Upper lobe of left lung (tissue), 4 donors: Measurements from ENCODE around the gene BRIP1.
"Not testable (repeated sequence)": the region's sequence is repeated elsewhere in the genome, so short reads cannot be mapped to it uniquely, and the experiment has no call there.

Experiments
- POLR2AphosphoS5 ChIP-seq, 2 donors: sonication (generic); formaldehyde crosslinking; IDR thresholded peaks; one replicate each; pipeline ENCODE4 v1.5.1; 2017; ENCODE audit warnings: antibody characterized with exemption in 2 of 2
- TF ChIP-seq, protein P1 (sequence below), 6 experiments: fragments of 450-650 bp in 4 of 6; fragments of 200-600 bp in 2 of 6; sonication (generic) in 2 of 6; IDR thresholded peaks; one replicate each; pipeline ENCODE4 v1.5.1; 2016 to 2019; ENCODE audit warnings: antibody characterized with exemption in 6 of 6

DNA sequence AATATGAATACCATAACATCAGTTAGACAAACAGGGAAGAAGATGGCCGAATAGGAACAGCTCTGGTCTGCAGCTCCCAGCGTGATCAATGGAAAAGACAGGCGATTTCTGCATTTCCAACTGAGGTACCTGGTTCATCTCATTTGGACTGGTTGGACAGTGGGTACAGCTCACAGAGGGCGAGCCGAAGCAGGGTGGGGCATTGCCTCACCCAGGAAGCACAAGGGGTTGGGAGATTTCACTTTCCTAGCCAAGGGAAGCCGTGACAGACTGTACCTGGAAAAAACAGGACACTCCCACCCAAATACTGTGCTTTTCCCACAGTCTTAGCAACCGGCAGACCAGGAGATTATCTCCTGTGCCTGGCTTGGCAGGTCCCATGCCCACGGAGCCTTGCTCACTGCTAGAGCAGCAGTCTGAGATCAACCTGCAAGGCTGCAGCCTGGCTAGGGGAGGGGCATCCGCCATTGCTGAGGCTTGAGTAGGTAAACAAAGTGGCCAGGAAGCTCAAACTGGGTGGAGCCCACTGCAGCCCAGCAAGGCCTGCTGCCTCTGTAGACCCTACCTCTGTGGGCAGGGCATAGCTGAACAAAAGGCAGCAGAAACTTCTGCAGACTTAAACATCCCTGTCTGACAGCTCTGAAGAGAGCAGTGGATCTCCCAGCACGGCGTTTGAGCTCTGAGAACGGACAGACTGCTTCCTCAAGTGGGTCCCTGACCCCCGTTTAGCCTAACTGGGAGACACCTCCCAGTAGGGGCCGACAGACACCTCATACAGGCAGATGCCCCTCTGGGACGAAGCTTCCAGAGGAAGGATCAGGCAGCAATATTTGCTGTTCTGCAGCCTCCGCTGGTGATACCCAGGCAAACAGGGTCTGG, 190.1 kb downstream of the BRIP1 start:
- TF ChIP-seq POLR2AphosphoS5 (IDR thresholded peaks at IDR 0.05), result not testable (repeated sequence)
- TF ChIP-seq, protein P1, sequence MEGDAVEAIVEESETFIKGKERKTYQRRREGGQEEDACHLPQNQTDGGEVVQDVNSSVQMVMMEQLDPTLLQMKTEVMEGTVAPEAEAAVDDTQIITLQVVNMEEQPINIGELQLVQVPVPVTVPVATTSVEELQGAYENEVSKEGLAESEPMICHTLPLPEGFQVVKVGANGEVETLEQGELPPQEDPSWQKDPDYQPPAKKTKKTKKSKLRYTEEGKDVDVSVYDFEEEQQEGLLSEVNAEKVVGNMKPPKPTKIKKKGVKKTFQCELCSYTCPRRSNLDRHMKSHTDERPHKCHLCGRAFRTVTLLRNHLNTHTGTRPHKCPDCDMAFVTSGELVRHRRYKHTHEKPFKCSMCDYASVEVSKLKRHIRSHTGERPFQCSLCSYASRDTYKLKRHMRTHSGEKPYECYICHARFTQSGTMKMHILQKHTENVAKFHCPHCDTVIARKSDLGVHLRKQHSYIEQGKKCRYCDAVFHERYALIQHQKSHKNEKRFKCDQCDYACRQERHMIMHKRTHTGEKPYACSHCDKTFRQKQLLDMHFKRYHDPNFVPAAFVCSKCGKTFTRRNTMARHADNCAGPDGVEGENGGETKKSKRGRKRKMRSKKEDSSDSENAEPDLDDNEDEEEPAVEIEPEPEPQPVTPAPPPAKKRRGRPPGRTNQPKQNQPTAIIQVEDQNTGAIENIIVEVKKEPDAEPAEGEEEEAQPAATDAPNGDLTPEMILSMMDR (IDR thresholded peaks at IDR 0.05), result not testable (repeated sequence)
